Tibial nerve (tissue), 4 donors: ENCODE data around the gene SNX8. TPM values are rescaled to one million over a fixed set of nuclear protein-coding genes. Genes with fewer than 3 reads are reported as not detected.

Experiments used
- DNase-seq, 2 donors: peaks; one replicate each; pipeline ENCODE4 v3.0.0-alpha.2; 2019; ENCODE audit warnings: low spot score in 2 of 2
- H3K27ac ChIP-seq, 4 donors: fragments of 200-600 bp; sonication (generic) in 3 of 4; one replicate each; pipeline ENCODE4 v1.5.1; 2017 to 2019; ENCODE audit warnings: mild to moderate bottlenecking in 1 of 4
- H3K27me3 ChIP-seq, 2 donors: fragments of 200-600 bp; sonication (generic) in 1 of 2; one replicate each; pipeline versions ENCODE4 v1.5.1 to v1.6.0; 2017 to 2019
- H3K36me3 ChIP-seq, 3 donors: fragments of 200-600 bp; sonication (generic); one replicate each; pipeline ENCODE4 v1.5.1; 2018 to 2019
- H3K4me1 ChIP-seq, 4 donors: fragments of 200-600 bp; sonication (generic) in 3 of 4; one replicate each; pipeline ENCODE4 v1.5.1; 2017 to 2019
- H3K4me3 ChIP-seq, 4 donors: fragments of 200-600 bp; sonication (generic) in 3 of 4; one replicate each; pipeline ENCODE4 v1.5.1; 2017 to 2019; ENCODE audit warnings: mild to moderate bottlenecking in 1 of 4, moderate library complexity in 1 of 4
- H3K9me3 ChIP-seq, 4 donors: fragments of 200-600 bp; sonication (generic) in 3 of 4; one replicate each; pipeline ENCODE4 v1.5.1; 2017 to 2019
- CTCF ChIP-seq, 5 experiments: fragments of 200-600 bp in 3 of 5; fragments of 450-650 bp in 2 of 5; sonication (generic) in 3 of 5; IDR thresholded peaks; one replicate each; pipeline ENCODE4 v1.5.1; 2016 to 2019; ENCODE audit warnings: antibody characterized with exemption in 5 of 5, mild to moderate bottlenecking in 3 of 5, moderate library complexity in 2 of 5
- EP300 ChIP-seq, 2 donors: sonication (generic); formaldehyde crosslinking; IDR thresholded peaks; one replicate each; pipeline ENCODE4 v1.6.1; 2017; ENCODE audit warnings: antibody characterized with exemption in 2 of 2, mild to moderate bottlenecking in 1 of 2
- POLR2A ChIP-seq, 2 donors: fragments of 450-650 bp; IDR thresholded peaks; one replicate each; pipeline ENCODE4 v1.6.1; 2017; ENCODE audit warnings: antibody characterized with exemption in 2 of 2, mild to moderate bottlenecking in 2 of 2, moderate library complexity in 2 of 2
- WGBS, 2 donors: methylation state at CpG; one replicate each; pipeline ENCODE4 v1.1.5; 2018; 5-methylcytosine and 5-hydroxymethylcytosine counted together
- total RNA-seq, 4 donors: library from RNA; depleted of rRNA; stranded (reverse); fragments of >200 nt; gene quantifications; one replicate each; pipeline ENCODE4 v1.1.0, GENCODE V29; 2016

The SNX8 gene
- total RNA-seq, 4 donors from 2014 or later = 8.6 to 39.6 (median 18.9) TPM

DNA sequence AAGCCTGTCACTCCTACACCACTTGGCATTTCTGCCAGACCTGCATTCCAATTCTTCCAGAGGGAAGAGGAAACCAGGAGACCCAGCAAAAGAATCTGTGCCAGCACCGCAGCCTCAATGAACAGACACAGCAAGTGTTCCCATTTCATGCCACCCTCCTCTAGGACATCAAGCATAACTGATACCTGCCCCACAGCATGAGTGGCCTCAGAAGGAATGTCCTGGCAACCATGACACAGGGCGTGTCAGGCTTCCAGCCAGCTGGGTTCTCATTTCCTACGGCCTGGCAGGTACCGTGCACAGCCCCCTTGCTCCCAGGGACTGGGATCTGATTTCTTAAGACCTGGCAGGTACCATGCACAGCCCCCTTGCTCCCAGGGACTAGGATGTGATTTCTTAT is 89.3 kb downstream of the SNX8 start:
- H3K27ac ChIP-seq = no peak overlapping the region
- DNase-seq = no peak

GRCh38 chr7:2224491-2224928 is 89.7 kb downstream of the SNX8 start:
- TF ChIP-seq EP300 (IDR thresholded peaks at IDR 0.05) = no peak

More for the DNA sequence above, 89.3 kb downstream of the SNX8 start:
- no peak overlapping the region for H3K4me3 ChIP-seq
- TF ChIP-seq POLR2A (IDR thresholded peaks at IDR 0.05) (no peak), CTCF (IDR thresholded peaks at IDR 0.05) (no peak), EP300 (IDR thresholded peaks at IDR 0.05) (no peak)
- H3K27me3 ChIP-seq = no peaks in the 10 kb centered on the region
- H3K36me3 ChIP-seq = peaks cover 0 to 100% (median 0%) of the 10 kb centered on the region in 3 donors
- 63 to 92% methylated on average over 4 of the region's 4 CpGs for WGBS, 2 donors
- H3K9me3 ChIP-seq = no peaks in the 10 kb centered on the region
- H3K4me1 ChIP-seq = peaks cover 0 to 12% (median 0%) of the 10 kb centered on the region in 4 donors

DNA sequence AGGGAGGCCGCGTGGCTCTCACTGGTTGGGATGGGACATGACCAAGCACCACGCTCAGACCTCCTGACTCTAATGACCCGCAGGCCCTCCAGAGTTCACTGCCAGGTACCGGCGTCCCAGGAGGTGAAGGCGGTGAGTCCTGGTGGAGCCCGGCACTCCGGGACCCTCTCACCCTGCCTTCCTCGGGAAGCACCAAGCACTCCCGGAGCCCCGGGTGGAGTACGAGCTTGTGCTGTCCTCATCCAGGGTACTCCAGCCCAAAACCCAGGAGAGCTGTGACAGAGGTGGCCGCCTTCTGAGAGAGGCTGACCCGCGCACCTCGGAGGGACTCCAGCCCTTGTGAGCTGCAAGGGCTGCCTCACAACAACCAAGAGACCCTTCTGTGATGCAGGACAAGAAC is 90.9 kb downstream of the SNX8 start:
- WGBS, 2 donors = 95 to 97% methylated on average over 10 to 14 of the region's 17 CpGs
- Histone ChIP-seq H3K27ac (no peak overlapping the region), H3K36me3 (peaks cover 0 to 100% (median 0%) of the 10 kb centered on the region in 3 donors), H3K4me3 (no peak overlapping the region), H3K9me3 (no peaks in the 10 kb centered on the region), H3K27me3 (no peaks in the 10 kb centered on the region), H3K4me1 (peaks cover 0 to 7% (median 0%) of the 10 kb centered on the region in 4 donors)
- TF ChIP-seq POLR2A (IDR thresholded peaks at IDR 0.05) = no peak
- TF ChIP-seq EP300 (IDR thresholded peaks at IDR 0.05) = no peak
- TF ChIP-seq CTCF (IDR thresholded peaks at IDR 0.05) = no peak
- DNase-seq = no peak

More at GRCh38 chr7:2224491-2224928, 89.7 kb downstream of the SNX8 start:
- Histone ChIP-seq H3K4me3 (no peak overlapping the region), H3K36me3 (peaks cover 0 to 100% (median 0%) of the 10 kb centered on the region in 3 donors), H3K9me3 (no peaks in the 10 kb centered on the region), H3K4me1 (peaks cover 0 to 8% (median 0%) of the 10 kb centered on the region in 4 donors), H3K27me3 (no peaks in the 10 kb centered on the region), H3K27ac (no peak overlapping the region)
- no peak for DNase-seq
- WGBS, 2 donors = 65 to 68% methylated on average over 6 to 13 of the region's 13 CpGs

- TF ChIP-seq CTCF (IDR thresholded peaks at IDR 0.05) (no peak), POLR2A (IDR thresholded peaks at IDR 0.05) (no peak), EP300 (IDR thresholded peaks at IDR 0.05) (no peak)
- Histone ChIP-seq H3K4me1 (peaks cover 0 to 7% (median 0%) of the 10 kb centered on the region in 4 donors), H3K27ac (no peak overlapping the region), H3K9me3 (no peaks in the 10 kb centered on the region), H3K27me3 (no peaks in the 10 kb centered on the region), H3K36me3 (peaks cover 0 to 100% (median 7%) of the 10 kb centered on the region in 3 donors), H3K4me3 (no peak overlapping the region)
- no peak for DNase-seq
- WGBS, 2 donors = 89% methylated on average over 21 to 22 of the region's 22 CpGs
Measured at GRCh38 chr7:2222516-2222915, 91.7 kb downstream of the SNX8 start.

DNA sequence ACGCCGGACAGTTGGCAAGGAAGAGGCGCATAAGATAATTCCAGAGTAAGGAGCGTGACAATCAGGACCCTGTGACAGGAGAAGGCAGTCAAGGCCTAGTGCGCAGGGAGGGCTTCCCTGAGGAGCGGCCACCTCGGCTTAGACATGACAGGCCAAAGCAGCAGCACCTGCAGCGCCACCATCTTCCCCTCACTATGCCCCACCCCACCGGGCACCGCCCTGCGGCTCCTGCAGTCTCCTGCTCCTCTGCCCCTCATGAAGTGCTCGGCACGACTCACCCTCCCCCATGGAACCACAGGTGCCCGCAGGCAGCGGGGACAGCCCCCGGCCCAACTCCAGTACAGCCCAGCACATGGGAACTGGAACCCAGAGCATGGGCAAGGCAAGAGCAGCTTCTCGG is 93.3 kb downstream of the SNX8 start:
- Histone ChIP-seq H3K4me1 (peaks cover 0 to 7% (median 0%) of the 10 kb centered on the region in 4 donors), H3K36me3 (peaks cover 1 to 100% (median 7%) of the 10 kb centered on the region in 3 donors), H3K4me3 (no peak overlapping the region), H3K27me3 (no peaks in the 10 kb centered on the region), H3K9me3 (no peaks in the 10 kb centered on the region), H3K27ac (no peak overlapping the region)
- no peak for DNase-seq
- WGBS, 2 donors = 90 to 94% methylated on average over 17 of the region's 17 CpGs
- no peak for TF ChIP-seq CTCF (IDR thresholded peaks at IDR 0.05)

DNA sequence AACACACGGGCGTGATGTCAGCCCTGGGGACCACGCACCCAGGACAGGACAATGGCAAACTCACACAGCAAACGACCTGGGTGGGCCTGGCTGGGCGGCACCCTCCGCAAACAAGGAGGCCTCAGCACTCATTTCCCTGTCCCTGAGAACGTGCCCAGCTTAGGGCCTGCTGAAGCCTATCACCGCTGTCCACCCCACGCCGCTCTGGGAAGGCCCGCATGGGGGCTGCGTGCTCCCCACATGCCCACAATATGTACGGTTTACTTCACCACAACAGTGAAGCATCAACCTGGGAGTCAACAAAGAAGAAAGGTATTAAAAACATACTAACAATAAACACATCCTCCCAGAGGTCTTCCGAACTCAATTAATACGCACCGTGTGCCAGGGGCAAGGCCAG is 93.7 kb downstream of the SNX8 start:
- no peaks in the 10 kb centered on the region for H3K9me3 ChIP-seq
- no peak for TF ChIP-seq POLR2A (IDR thresholded peaks at IDR 0.05)
- no peak for TF ChIP-seq EP300 (IDR thresholded peaks at IDR 0.05)
- TF ChIP-seq CTCF (IDR thresholded peaks at IDR 0.05) = no peak
- no peak overlapping the region for H3K4me3 ChIP-seq
- H3K36me3 ChIP-seq = peaks cover 2 to 100% (median 7%) of the 10 kb centered on the region in 3 donors
- peaks cover 0 to 7% (median 0%) of the 10 kb centered on the region in 4 donors for H3K4me1 ChIP-seq
- H3K27ac ChIP-seq = no peak overlapping the region
- 82 to 84% methylated on average over 10 to 16 of the region's 16 CpGs for WGBS, 2 donors
- no peaks in the 10 kb centered on the region for H3K27me3 ChIP-seq
- DNase-seq = no peak
